Stimulated activated CD4-positive, alpha-beta T cell treated with anti-CD3 and anti-CD28 coated beads, Interleukin-1b, Interleukin-23, amount 100 ng/mL, for 1 hour (primary cell): ENCODE measurements around the gene SUB1.

Experiments
- DNase-seq, 2 donors: peaks; one replicate each; pipeline ENCODE4 v3.0.0-alpha.2; 2020; ENCODE audit warnings: low read depth in 2 of 2

SUB1 gene

GRCh38 chr5:32642276-32643002, 57.1 kb downstream of the SUB1 start:
- no peak for DNase-seq

- no peak for DNase-seq
These were observed 59.9 kb downstream of the SUB1 start for GRCh38 chr5:32645246-32645645.

GRCh38 chr5:32646061-32646969, 61.0 kb downstream of the SUB1 start:
- no peak for DNase-seq

GRCh38 chr5:32651088-32651487, 65.7 kb downstream of the SUB1 start:
- DNase-seq: no peak

- DNase-seq: no peak
These were observed 66.3 kb downstream of the SUB1 start for GRCh38 chr5:32651638-32652037.
